GM21576 (cell line): ENCODE measurements around the gene ZNF726.
"Not testable (repeated sequence)": the region's sequence is repeated elsewhere in the genome, so short reads cannot be mapped to it uniquely, and the experiment has no call there.

Experiments
- ATAC-seq: cut with Tn5 transposase; IDR thresholded peaks from one replicate; pipeline ENCODE4 v1.9.1; 2021; ENCODE audit warnings: mild to moderate bottlenecking, moderate library complexity; ENCODE audit not compliant: unreplicated experiment

ZNF726 gene

DNA sequence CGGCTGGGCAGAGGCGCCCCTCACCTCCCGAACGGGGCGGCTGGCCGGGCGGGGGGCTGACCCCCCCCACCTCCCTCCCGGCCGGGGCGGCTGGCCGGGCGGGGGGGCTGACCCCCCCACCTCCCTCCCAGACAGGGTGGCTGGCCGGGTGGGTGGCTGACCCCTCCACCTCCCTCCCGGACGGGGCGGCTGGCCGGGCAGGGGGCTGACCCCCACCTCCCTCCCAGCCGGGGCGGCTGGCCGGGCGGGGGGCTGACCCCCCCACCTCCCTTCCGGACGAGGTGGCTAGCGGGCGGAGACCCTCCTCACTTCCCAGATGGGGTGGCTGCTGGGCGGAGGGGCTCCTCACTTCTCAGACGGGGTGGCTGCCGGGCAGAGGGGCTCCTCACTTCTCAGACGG, 22.3 kb downstream of the ZNF726 start:
- ATAC-seq, result not testable (repeated sequence)

- ATAC-seq, result no peak
These were observed 28.7 kb downstream of the ZNF726 start for GRCh38 chr19:23943411-23943810.

GRCh38 chr19:23946569-23946968, 31.9 kb downstream of the ZNF726 start:
- ATAC-seq, result no peak

DNA sequence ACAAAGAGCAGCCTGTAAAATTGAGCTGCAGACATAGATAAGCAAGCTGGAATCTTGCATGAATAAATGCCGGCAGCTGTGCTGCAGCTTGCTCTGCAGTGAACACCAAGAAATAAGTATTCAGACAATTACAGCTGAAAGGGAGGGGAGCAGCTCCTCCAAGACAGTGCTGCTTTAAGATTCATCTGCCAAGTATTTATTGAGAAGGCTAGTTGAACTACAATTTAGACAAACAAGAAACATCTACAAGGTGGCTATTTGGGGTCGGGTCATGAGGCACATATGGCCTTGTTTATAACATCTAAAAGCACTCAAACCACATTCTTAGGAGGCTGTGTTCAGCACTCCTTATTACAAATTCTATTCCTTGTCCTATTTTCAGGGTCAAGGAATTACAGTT, 34.9 kb downstream of the ZNF726 start:
- no peak for ATAC-seq

DNA sequence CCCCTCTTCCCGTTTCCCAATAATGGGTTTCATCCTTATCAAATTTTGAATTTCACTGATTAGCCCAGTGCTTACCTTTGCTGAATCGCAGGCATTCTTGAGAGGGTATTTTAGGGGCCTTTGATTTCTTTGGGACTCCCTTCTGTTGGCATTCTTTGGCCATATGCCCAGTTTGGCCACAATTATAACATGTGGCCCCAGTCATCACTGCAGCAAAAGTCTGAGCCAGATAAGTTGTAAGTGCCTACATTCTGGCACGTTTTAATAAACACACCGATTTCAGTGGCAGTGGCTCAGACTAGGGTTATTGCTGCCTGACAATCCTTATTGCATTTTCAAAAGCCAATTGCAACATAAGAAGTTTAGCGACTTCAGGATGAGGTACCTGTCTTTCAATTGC, 41.4 kb downstream of the ZNF726 start:
- ATAC-seq, result no peak

- no peak for ATAC-seq
These were observed 43.1 kb downstream of the ZNF726 start for GRCh38 chr19:23957660-23958281.

DNA sequence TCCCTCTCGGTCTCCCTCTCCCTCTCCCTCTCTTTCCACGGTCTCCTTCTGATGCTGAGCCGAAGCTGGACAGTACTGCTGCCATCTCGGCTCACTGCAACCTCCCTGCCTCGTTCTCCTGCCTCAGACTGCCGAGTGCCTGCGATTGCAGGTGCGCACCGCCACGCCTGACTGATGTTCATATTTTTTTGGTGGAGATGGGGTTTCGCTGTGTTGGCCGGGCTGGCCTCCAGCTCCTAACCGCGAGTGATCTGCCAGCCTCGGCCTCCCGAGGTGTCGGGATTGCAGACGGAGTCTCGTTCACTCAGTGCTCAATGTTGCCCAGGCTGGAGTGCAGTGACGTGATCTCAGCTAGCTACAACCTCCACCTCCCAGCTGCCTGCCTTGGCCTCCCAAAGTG, 48.7 kb downstream of the ZNF726 start:
- ATAC-seq, result not testable (repeated sequence)

- not testable (repeated sequence) for ATAC-seq
These were observed 49.2 kb downstream of the ZNF726 start for GRCh38 chr19:23963881-23964280.

GRCh38 chr19:23964334-23964733, 49.6 kb downstream of the ZNF726 start:
- not testable (repeated sequence) for ATAC-seq

DNA sequence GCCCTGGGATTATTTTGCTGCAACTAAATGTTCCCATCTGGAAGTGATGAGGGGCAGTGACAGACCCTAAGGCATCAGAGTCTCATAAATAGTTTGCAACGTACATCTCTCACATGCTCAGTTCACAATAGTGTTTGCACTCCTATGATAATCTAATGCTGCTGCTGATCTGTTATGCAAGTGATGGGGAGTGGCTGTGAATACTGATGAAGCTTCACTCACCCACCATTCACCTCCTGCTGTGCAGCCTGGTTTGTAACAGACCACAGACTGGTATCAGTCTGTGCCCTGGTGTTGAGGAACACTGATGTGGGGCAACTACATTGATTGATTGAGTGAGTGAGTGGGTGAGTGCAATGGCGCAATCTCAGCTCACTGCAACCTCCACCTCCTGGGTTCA, 54.9 kb downstream of the ZNF726 start:
- no peak for ATAC-seq

GRCh38 chr19:23971598-23971997, 56.9 kb downstream of the ZNF726 start:
- ATAC-seq, result no peak

DNA sequence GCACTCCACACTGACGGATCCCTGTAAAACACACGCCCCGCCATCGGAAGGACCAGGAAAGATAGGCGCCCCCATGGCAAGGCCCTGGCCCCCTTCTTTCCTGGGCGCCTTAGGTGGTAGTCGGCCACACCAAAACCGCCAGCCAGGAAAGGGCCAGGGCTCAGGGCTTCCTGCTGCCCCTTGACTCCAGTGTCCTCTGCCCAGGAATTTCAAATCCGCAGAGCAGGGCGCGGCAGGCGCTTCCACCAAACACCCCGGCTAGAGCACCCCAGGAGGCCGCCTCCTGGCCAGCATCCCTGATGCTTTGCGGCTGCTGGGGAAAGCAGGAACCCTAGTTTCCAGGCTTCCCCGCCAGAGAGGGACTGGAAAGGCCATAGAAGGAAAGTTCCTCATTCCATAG, 57.5 kb downstream of the ZNF726 start:
- no peak for ATAC-seq

DNA sequence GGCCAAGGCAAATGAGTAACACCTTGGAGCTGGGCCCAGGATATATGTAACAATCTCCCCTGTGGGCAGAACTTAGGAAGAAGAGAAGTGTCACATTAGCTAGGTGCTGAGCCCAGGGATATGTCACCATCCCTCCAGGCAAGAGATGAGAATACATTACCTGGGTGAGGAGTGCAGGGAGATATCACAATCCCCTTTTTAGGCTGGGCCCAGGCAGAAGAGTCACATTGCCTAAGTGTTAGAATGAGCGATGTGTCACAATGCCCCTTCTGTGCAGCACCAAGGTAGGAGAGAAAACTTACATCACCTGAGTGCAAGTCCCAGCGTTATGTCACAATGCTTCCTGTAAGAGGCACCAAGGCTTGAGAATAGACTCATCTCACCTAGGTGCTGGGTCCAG, 60.3 kb downstream of the ZNF726 start:
- ATAC-seq, result no peak

GRCh38 chr19:23976631-23977030, 61.9 kb downstream of the ZNF726 start:
- not testable (repeated sequence) for ATAC-seq

GRCh38 chr19:23977256-23977655, 62.6 kb downstream of the ZNF726 start:
- ATAC-seq, result not testable (repeated sequence)

GRCh38 chr19:23978068-23978467, 63.4 kb downstream of the ZNF726 start:
- no peak for ATAC-seq

GRCh38 chr19:23980805-23981204, 66.1 kb downstream of the ZNF726 start:
- no peak for ATAC-seq

- ATAC-seq, result no peak
These were observed 67.2 kb downstream of the ZNF726 start for GRCh38 chr19:23981863-23982262.

- ATAC-seq, result no peak
These were observed 68.7 kb downstream of the ZNF726 start for GRCh38 chr19:23983406-23983805.
